NCI-H524 (cell line): ENCODE results near the gene THUMPD2.
A peak's percentile ranks its signal among the peaks of the same experiment; 100 is the strongest.

Source experiments
- DNase-seq, 2 experiments: peaks; one replicate each; lab custom pipeline; 2025; lab: John Stamatoyannopoulos, UW

THUMPD2 gene

GRCh38 chr2:39718483-39718882 is 60.6 kb downstream of the THUMPD2 start:
- no peak for DNase-seq

GRCh38 chr2:39717067-39717466 is 62.0 kb downstream of the THUMPD2 start:
- DNase-seq, result no peak

GRCh38 chr2:39715822-39716221 is 63.2 kb downstream of the THUMPD2 start:
- DNase-seq, result no peak

GRCh38 chr2:39715095-39715494 is 64.0 kb downstream of the THUMPD2 start:
- no peak for DNase-seq

- no peak for DNase-seq
Measured at GRCh38 chr2:39712953-39713352, 66.1 kb downstream of the THUMPD2 start.

GRCh38 chr2:39710807-39711206 is 68.3 kb downstream of the THUMPD2 start:
- no peak for DNase-seq

GRCh38 chr2:39708003-39708402 is 71.1 kb downstream of the THUMPD2 start:
- no peak for DNase-seq

- no peak for DNase-seq
Measured at GRCh38 chr2:39706945-39707344, 72.1 kb downstream of the THUMPD2 start.

- no peak for DNase-seq
Measured at GRCh38 chr2:39706312-39706711, 72.7 kb downstream of the THUMPD2 start.

GRCh38 chr2:39705638-39706037 is 73.4 kb downstream of the THUMPD2 start:
- no peak for DNase-seq

- DNase-seq, result no peak
Measured at GRCh38 chr2:39704540-39704939, 74.5 kb downstream of the THUMPD2 start.

- DNase-seq, result peak; percentile 24 to 76
Measured at GRCh38 chr2:39703181-39703872, 75.7 kb downstream of the THUMPD2 start.

GRCh38 chr2:39701137-39701536 is 77.9 kb downstream of the THUMPD2 start:
- no peak for DNase-seq

GRCh38 chr2:39697454-39697853 is 81.6 kb downstream of the THUMPD2 start:
- DNase-seq, result peak in 1 of 2 experiments; percentile 50

- DNase-seq, result peak; percentile 84 to 95
Measured at GRCh38 chr2:39696838-39697237, 82.2 kb downstream of the THUMPD2 start.

GRCh38 chr2:39696101-39696553 is 82.9 kb downstream of the THUMPD2 start:
- peak; percentile 97 to 99 for DNase-seq

- no peak for DNase-seq
Measured at GRCh38 chr2:39693245-39693644, 85.8 kb downstream of the THUMPD2 start.

GRCh38 chr2:39689876-39690275 is 89.2 kb downstream of the THUMPD2 start:
- DNase-seq, result no peak

- no peak for DNase-seq
Measured at GRCh38 chr2:39689272-39689841, 89.7 kb downstream of the THUMPD2 start.

GRCh38 chr2:39688181-39688580 is 90.9 kb downstream of the THUMPD2 start:
- DNase-seq, result no peak

- no peak for DNase-seq
Measured at GRCh38 chr2:39686456-39686855, 92.6 kb downstream of the THUMPD2 start.
